COLO668 (cell line): ENCODE data around the gene KRT5.
"Not testable (repeated sequence)": the region's sequence is repeated elsewhere in the genome, so short reads cannot be mapped to it uniquely, and the experiment has no call there.

Source experiments
- DNase-seq: peaks from one replicate; lab custom pipeline; 2025; ENCODE audit not compliant: unreplicated experiment; lab: John Stamatoyannopoulos, UW

The KRT5 gene

GRCh38 chr12:52521568-52522266 lies 1.5 kb upstream of the KRT5 start:
- no peak for DNase-seq

GRCh38 chr12:52521175-52521567 lies 977 bp upstream of the KRT5 start:
- DNase-seq: no peak

- no peak for DNase-seq
These were observed 849 bp downstream of the KRT5 start for GRCh38 chr12:52519387-52519703.

GRCh38 chr12:52518574-52519386 lies 1.4 kb downstream of the KRT5 start:
- DNase-seq: no peak

DNA sequence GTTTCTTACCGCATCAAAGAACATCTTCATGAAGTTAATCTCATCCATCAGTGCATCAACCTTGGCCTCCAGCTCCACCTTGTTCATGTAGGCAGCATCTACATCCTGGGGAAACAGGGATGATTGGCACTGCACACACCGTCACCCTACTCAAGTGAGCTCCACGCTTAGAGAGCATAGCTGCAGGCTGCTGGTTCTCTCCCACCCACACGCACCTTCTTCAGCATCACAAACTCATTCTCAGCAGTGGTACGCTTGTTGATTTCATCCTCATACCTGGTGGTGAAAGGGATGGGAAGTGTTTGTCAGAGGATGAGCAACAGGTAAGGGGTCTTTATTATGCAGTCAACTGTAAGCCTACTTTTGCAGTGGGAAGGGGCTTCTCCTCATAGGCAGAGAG lies 2.3 kb downstream of the KRT5 start:
- DNase-seq: no peak

GRCh38 chr12:52517005-52517835 lies 3.0 kb downstream of the KRT5 start:
- no peak for DNase-seq

DNA sequence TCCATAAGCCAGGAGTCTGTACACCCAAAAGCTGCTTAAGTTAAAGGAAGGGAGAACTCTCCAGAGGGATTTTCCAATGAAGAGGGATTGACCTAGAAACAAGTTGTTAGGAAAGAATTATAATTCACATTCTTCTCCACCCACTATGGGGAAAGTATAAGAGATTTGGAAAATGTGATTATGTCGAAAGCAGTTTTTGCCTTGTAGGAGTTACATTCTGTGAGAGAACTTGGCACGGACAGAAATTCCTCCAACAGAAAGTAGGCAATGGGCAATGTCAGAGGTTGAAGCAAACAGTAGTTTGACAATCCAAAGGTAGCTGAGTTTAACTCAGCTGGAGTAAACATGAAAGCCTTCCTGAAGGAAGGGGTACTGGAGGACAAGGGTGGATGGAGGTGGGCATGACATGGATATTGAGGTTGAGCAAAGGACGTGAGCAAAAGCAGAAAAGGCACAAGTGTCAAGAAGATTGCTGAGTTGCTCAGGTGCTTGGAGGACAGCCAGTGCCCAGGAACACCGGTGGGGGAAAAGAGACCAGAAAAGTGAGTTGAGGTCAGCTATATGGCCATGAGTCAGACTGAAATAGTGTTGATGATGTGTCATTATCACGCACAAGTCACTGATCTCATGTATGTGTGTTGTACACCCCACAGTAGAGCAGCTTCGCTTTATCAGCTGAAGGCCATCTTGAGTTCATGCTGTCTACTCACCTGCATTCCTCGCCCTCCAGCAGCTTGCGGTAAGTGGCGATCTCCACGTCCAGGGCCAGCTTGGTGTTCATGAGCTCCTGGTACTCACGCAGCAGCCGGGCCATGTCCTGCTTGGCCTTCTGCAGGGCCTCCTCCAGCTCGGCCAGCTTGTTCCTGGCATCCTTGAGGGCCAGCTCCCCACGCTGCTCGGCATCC lies 4.0 kb downstream of the KRT5 start:
- DNase-seq: no peak

DNA sequence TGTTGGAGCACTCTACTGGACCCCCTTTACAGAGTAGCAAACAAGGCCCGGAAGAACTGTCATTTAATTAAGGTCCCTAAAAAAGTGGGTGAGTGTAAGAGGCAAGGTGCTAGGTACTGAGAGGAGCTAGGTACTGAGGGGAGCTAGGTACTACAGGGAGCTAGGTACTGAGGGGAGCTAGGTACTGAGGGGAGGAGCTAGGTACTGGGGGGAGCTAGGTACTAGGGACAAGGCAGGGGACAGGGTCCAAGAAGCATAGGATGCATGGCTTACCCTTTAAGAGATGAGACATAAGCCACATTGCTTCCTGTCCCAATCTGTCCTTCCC lies 4.9 kb downstream of the KRT5 start:
- DNase-seq: no peak

GRCh38 chr12:52514471-52515318 lies 5.5 kb downstream of the KRT5 start:
- no peak for DNase-seq

GRCh38 chr12:52513736-52514135 lies 6.5 kb downstream of the KRT5 start:
- no peak for DNase-seq

GRCh38 chr12:52508211-52508610 lies 12.0 kb downstream of the KRT5 start:
- DNase-seq: no peak

DNA sequence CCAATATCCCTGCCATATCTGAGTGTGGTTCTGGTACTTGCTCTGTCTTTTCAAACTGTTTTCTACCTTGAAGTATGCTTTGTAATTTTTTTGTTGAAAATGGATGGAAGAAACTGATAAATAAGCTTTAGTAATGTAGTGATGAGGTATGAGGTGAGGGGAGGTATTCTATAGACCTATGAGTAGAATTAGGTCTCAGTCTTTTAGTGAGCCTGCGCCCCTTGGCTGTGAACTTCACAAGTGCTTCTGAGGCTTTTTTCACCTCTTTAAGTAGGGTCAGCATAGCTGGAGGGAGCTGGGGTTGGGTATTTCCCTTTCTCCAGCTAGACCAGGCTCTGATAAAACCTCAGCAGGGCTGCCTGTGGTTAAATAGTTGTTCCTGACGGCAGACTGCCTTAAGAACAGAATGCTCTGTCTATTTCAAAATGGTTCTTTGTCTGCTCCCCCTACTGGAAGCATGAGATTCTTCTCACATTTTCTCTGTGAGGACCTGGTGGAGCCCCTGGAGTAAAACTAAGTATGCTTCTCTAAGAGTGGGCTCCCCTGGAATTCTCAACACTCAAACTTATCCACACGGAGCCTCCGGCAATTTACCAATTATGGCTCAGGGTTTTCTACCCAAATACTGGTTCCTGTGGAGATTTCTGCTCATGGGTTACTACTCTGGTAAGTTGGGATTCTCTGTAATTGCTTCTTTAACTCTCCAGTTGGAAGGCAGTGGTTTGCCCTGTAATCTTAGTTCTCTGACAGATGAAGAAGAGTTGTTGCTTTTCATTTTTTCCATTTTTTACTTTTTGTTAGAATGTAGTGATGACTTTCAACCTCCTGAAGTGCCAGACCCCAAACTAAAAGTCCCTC lies 13.1 kb downstream of the KRT5 start:
- no peak for DNase-seq

DNA sequence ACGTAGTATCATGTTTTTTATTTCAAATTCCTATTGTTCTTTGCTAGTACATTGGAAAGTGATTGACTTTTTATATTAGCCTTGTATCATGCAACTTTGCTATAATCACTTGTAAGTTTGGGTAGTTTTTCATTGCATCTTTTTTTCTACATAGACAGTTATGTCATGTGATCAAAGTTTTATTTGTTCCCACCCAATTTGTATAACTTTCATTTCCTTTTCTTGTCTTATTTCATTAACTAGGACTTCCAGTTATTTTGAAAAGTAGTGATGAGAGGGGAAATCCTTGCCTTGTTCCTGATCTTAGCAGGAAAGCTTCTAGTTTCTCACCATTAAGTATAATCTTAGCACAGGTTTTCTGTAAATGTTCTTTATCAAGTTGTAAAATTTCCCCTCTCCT lies 17.3 kb downstream of the KRT5 start:
- no peak for DNase-seq

GRCh38 chr12:52501490-52501889 lies 18.7 kb downstream of the KRT5 start:
- no peak for DNase-seq

DNA sequence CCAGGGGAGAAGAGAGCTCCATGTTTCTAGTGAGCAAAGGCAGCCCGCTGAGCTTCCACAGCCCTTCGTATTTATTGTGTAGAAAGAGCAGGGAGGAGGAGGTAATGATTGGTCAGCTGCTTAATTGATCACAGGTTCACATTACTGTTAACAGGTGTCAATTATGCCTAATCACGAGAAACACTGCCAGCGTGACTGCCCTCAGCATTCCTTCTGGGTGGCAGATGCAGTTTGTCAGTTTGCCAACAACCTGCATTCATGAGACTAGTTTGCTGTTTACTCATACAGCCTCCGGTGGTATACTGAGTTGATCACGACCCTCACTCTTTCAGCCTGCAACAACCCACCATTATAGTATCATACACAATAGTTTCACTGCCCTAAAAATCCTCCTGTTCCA lies 19.6 kb downstream of the KRT5 start:
- DNase-seq: not testable (repeated sequence)

DNA sequence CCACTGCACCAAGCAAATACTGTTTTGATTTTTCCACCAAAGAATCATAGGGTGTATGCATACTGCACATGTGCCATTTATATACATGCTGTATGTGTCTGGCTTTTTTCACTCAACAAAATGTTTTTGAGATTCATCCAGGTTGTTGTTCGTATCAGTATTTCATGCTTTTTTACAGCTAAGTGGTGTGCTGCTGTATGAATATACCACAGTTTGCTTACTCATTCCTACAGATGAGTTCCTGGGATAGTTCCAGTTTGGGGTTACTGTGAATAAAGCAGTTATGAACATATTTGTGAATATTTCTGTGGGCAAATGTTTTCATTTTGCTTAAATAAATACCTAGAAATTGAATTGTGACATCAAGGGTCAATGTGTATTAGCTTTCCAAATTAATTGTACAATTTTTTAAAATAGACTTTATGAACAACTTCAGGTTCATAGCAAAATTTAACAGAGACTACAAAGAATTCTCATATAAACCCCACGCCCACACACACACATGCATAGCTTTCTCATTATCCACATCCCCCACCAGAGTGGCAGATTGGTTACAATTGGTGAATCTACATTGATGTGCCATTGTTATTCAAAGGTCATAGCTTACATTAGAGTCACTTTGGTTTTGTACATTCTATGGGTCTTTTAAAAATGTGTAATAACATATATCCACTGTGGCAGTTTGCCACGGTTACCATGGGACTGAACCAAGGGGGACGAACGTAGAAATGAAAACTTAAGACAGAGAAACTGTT lies 20.2 kb downstream of the KRT5 start:
- no peak for DNase-seq

- DNase-seq: no peak
These were observed 21.2 kb downstream of the KRT5 start for GRCh38 chr12:52498946-52499345.

DNA sequence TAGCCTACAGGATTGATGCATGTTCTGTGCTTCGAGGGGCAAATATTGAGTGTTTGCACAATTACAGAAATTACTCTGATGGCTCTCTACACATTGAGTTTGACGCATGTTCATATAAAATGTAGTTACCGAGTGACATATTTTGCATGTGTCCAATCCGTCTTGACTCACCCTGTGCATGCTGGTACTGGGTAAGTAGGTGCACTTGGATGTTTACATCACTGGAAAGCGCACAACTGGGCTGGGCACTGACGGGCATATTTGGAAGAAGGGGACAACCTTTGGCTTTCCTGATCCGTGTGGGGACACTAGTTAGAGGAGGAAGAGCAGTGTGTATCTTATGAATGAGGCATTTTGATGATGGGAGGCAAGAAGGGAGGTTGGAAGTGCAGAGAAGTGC lies 22.2 kb downstream of the KRT5 start:
- DNase-seq: no peak
